ENCODE data around the gene SSR3.

DNA sequence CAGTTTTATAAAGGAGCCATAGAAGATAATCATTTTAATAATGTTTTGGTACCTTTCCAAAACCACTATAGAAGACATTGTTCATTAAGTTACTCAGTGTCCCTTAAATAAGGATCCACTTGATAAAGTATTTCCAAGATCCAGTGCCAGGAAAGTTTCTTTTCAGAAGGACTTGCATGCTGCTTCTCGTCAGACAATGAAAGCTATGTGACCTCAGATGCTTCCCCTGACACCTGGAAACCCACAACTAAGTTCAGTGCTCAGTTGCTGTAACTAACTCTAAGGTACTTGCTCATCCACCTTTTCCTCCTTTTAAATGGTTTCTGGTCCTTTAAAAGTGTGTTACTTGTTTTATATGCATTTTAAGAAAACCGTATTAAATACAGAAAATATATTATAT lies 7.3 kb downstream of the SSR3 start:
- TF ChIP-seq, protein P1, sequence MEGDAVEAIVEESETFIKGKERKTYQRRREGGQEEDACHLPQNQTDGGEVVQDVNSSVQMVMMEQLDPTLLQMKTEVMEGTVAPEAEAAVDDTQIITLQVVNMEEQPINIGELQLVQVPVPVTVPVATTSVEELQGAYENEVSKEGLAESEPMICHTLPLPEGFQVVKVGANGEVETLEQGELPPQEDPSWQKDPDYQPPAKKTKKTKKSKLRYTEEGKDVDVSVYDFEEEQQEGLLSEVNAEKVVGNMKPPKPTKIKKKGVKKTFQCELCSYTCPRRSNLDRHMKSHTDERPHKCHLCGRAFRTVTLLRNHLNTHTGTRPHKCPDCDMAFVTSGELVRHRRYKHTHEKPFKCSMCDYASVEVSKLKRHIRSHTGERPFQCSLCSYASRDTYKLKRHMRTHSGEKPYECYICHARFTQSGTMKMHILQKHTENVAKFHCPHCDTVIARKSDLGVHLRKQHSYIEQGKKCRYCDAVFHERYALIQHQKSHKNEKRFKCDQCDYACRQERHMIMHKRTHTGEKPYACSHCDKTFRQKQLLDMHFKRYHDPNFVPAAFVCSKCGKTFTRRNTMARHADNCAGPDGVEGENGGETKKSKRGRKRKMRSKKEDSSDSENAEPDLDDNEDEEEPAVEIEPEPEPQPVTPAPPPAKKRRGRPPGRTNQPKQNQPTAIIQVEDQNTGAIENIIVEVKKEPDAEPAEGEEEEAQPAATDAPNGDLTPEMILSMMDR (conservative IDR thresholded peaks at IDR 0.05; ENCODE audit: low read depth, low read length): no peak
- no peak for TF ChIP-seq EZH2 (IDR thresholded peaks at IDR 0.05; ENCODE audit: borderline replicate concordance, low read depth, low read length, poor library complexity, severe bottlenecking)

All from A673 (cell line).